BE2C (cell line): Measurements from ENCODE around the gene MSI1. TPM values are rescaled to one million over a fixed set of nuclear protein-coding genes. Genes with fewer than 3 reads are reported as not detected.

Source experiments
- DNase-seq: peaks from one replicate; pipeline ENCODE4 v3.0.0-alpha.2; 2020
- H3K27me3 ChIP-seq: fragments of 250-450 bp; sonication (Bioruptor Pico); 2 replicates; pipeline ENCODE4 v1.5.1; 2020; ENCODE audit warnings: mild to moderate bottlenecking
- H3K36me3 ChIP-seq: fragments of 250-450 bp; sonication (Bioruptor Pico); 2 replicates; pipeline ENCODE4 v1.5.1; 2020; ENCODE audit warnings: mild to moderate bottlenecking
- H3K4me1 ChIP-seq: fragments of 250-450 bp; sonication (Bioruptor Pico); 2 replicates; pipeline ENCODE4 v1.5.1; 2020
- H3K4me3 ChIP-seq: 2 replicates; pipeline ENCODE4 v1.5.1; 2011; ENCODE audit warnings: low read depth, low read length
- H3K9me3 ChIP-seq: fragments of 250-450 bp; sonication (Bioruptor Pico); 2 replicates; pipeline ENCODE4 v1.5.1; 2020
- CTCF ChIP-seq: IDR thresholded peaks from 2 replicates; pipeline ENCODE4 v1.5.1; 2012; ENCODE audit warnings: mild to moderate bottlenecking, low read depth, low read length
- polyA plus RNA-seq: library from polyadenylated mRNA; unstranded; fragments of >200 nt; gene quantifications from one replicate; pipeline ENCODE4 v1.2.1, GENCODE V29; 2012; ENCODE audit warnings: low read depth, missing spikeins; ENCODE audit not compliant: insufficient read length, insufficient read depth

The MSI1 gene
- polyA plus RNA-seq, result 8.4 TPM

GRCh38 chr12:120368789-120369602 is at the start of gene MSI1:
Gene MSI1 (minus strand): TSS chr12:120369164. CDS start chr12:120369091, 73 bp downstream.
- no peak for DNase-seq
- Histone ChIP-seq H3K27me3 (peaks cover 54% of the 10 kb centered on the region), H3K4me3 (peak within 1 kb of the TSS; percentile 38), H3K36me3 (no peaks in the 10 kb centered on the region), H3K4me1 (no peaks in the 10 kb centered on the region), H3K9me3 (no peaks in the 10 kb centered on the region)
- no peak for TF ChIP-seq CTCF

- H3K36me3 ChIP-seq, result no peaks in the 10 kb centered on the region
Measured at GRCh38 chr12:120417917-120418580, 49.1 kb upstream of the MSI1 start.

GRCh38 chr12:120416490-120417216 is 47.7 kb upstream of the MSI1 start:
- H3K4me1 ChIP-seq, result no peaks in the 10 kb centered on the region
- no peaks in the 10 kb centered on the region for H3K36me3 ChIP-seq
- peaks cover 19% of the 10 kb centered on the region for H3K27me3 ChIP-seq
- no peak for TF ChIP-seq CTCF
- no peaks in the 10 kb centered on the region for H3K9me3 ChIP-seq
- DNase-seq, result no peak
- H3K4me3 ChIP-seq, result no peak overlapping the region

More at GRCh38 chr12:120417917-120418580, 49.1 kb upstream of the MSI1 start:
- no peaks in the 10 kb centered on the region for H3K9me3 ChIP-seq
- H3K4me3 ChIP-seq, result no peak overlapping the region
- peaks cover 19% of the 10 kb centered on the region for H3K27me3 ChIP-seq
- TF ChIP-seq CTCF, result no peak
- H3K4me1 ChIP-seq, result no peaks in the 10 kb centered on the region
- no peak for DNase-seq

- peaks cover 11% of the 10 kb centered on the region for H3K27me3 ChIP-seq
- H3K36me3 ChIP-seq, result no peaks in the 10 kb centered on the region
- TF ChIP-seq CTCF, result no peak
- no peaks in the 10 kb centered on the region for H3K4me1 ChIP-seq
- no peak overlapping the region for H3K4me3 ChIP-seq
- no peaks in the 10 kb centered on the region for H3K9me3 ChIP-seq
- no peak for DNase-seq
Measured at GRCh38 chr12:120413901-120414695, 45.1 kb upstream of the MSI1 start.

- no peaks in the 10 kb centered on the region for H3K36me3 ChIP-seq
- DNase-seq, result no peak
- H3K9me3 ChIP-seq, result no peaks in the 10 kb centered on the region
- H3K4me3 ChIP-seq, result no peak overlapping the region
- H3K4me1 ChIP-seq, result no peaks in the 10 kb centered on the region
- TF ChIP-seq CTCF, result no peak
- no peaks in the 10 kb centered on the region for H3K27me3 ChIP-seq
Measured at GRCh38 chr12:120412421-120412820, 43.5 kb upstream of the MSI1 start.
